Middle frontal gyrus (tissue), 1 donor: Measurements from ENCODE around the gene TRAF7.

Experiments used
- DNase-seq: peaks from one replicate; pipeline ENCODE4 v3.0.0-alpha.2; 2015; ENCODE audit warnings: low spot score; ENCODE audit errors: extremely low spot score

TRAF7 gene

GRCh38 chr16:2163211-2163881 is 7.8 kb downstream of the TRAF7 start:
- DNase-seq: no peak

- no peak for DNase-seq
These were observed 10.3 kb downstream of the TRAF7 start for GRCh38 chr16:2165861-2166260.

- DNase-seq: no peak
These were observed 10.9 kb downstream of the TRAF7 start for GRCh38 chr16:2166263-2167067.

GRCh38 chr16:2167068-2167638 is 11.6 kb downstream of the TRAF7 start:
- no peak for DNase-seq

- DNase-seq: no peak
These were observed 14.5 kb downstream of the TRAF7 start for GRCh38 chr16:2170080-2170479.

GRCh38 chr16:2170587-2171435 is 15.2 kb downstream of the TRAF7 start:
- DNase-seq: no peak

GRCh38 chr16:2171601-2172178 is 16.1 kb downstream of the TRAF7 start:
- no peak for DNase-seq

- no peak for DNase-seq
These were observed 17.2 kb downstream of the TRAF7 start for GRCh38 chr16:2172688-2173335.

GRCh38 chr16:2173366-2173765 is 17.8 kb downstream of the TRAF7 start:
- no peak for DNase-seq

GRCh38 chr16:2173916-2174315 is 18.3 kb downstream of the TRAF7 start:
- DNase-seq: no peak

GRCh38 chr16:2174396-2175131 is 19.0 kb downstream of the TRAF7 start:
- no peak for DNase-seq

GRCh38 chr16:2175454-2175853 is 19.9 kb downstream of the TRAF7 start:
- DNase-seq: no peak

GRCh38 chr16:2176047-2176446 is 20.5 kb downstream of the TRAF7 start:
- DNase-seq: no peak

GRCh38 chr16:2177101-2177500 is 21.5 kb downstream of the TRAF7 start:
- DNase-seq: no peak

- DNase-seq: no peak
These were observed 22.0 kb downstream of the TRAF7 start for GRCh38 chr16:2177561-2177960.

- no peak for DNase-seq
These were observed 22.9 kb downstream of the TRAF7 start for GRCh38 chr16:2178321-2179106.

- DNase-seq: no peak
These were observed 23.5 kb downstream of the TRAF7 start for GRCh38 chr16:2179107-2179501.

GRCh38 chr16:2179576-2179975 is 24.0 kb downstream of the TRAF7 start:
- no peak for DNase-seq

- DNase-seq: no peak
These were observed 24.9 kb downstream of the TRAF7 start for GRCh38 chr16:2180461-2180860.
